22Rv1 (cell line): Measurements from ENCODE around the gene NHERF1.

Experiments
- H3K27ac ChIP-seq: fragments of 450-650 bp; 2 replicates; pipeline ENCODE4 v1.5.1; 2017
- CTCF ChIP-seq: fragments of 450-650 bp; IDR thresholded peaks from 2 replicates; pipeline ENCODE4 v1.5.1; 2017; ENCODE audit warnings: mild to moderate bottlenecking
- ZFX ChIP-seq: fragments of 450-650 bp; IDR thresholded peaks from 2 replicates; pipeline ENCODE4 v1.6.1; 2017; ENCODE audit warnings: antibody characterized with exemption, borderline replicate concordance

NHERF1 gene

DNA sequence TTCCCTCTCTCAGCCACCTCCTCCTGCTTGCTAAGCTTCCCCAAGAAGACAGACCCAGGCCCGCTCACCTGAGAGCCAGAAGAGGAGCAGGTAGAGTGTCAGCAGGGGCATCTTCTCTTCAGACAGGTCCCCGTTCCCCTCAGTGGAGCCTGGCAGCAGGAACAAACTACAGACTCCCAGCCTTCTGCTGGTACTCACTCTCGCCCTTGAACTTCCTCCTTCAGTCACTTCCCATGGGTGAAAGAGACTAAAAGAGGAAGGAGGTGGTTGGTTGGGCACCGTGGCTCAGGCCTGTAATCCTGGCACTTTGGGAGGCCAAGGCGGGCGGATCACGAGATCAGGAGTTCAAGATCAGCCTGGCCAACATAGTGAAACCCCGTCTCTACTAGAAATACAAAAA lies 35.7 kb upstream of the NHERF1 start, which contains the start of gene CD300LF:
CD300LF (minus strand) TSS at position 168 of the 400 bp plus-strand sequence; CDS start at position 111, 57 bp downstream.
- no peak within 1 kb of the TSS for H3K27ac ChIP-seq
- TF ChIP-seq ZFX, result no peak
- TF ChIP-seq CTCF, result no peak

- no peak overlapping the region for H3K27ac ChIP-seq
- TF ChIP-seq CTCF (no peak), ZFX (no peak)
These were observed 35.2 kb upstream of the NHERF1 start for GRCh38 chr17:74713171-74713755.

DNA sequence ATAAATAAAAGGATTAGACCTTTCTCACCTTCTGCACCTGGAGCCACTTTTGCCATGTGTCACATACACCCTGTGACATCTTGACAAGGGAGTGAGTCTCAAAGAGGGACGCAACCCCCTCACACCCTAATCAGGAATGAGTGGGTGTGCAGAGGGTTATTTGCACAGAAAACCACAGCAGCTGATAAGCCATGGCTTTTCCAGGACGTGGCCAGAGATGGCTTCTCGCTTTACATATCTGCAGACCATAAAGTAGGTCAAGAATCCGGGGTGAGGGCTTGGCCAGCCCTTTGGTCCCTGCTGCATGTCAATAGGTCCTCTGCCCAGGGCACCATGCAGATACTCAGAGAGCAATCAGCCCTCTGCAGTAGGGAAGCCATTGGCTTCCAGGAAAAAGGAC lies 33.3 kb upstream of the NHERF1 start:
- no peak overlapping the region for H3K27ac ChIP-seq
- TF ChIP-seq CTCF (no peak), ZFX (no peak)

DNA sequence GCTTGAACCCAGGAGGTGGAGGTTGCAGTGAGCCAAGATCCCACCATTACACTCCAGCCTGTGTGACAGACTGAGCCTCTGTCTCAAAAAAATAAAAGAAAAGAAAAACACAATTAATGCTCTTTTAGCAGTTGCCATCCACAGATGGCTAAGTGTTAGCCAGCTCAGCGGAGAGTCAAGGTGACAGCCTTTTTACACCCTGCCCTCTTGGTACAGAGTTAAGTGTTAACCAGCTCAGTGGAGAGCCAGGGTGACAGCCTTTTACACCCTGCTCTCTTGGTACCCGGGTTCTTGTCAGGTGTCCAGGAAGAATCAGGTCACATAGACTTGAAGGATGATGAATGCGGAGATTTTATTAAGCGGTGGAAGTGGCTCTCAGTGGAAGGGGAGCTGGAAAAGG lies 27.9 kb upstream of the NHERF1 start:
- no peak for TF ChIP-seq CTCF
- TF ChIP-seq ZFX, result no peak
- H3K27ac ChIP-seq, result no peak overlapping the region

DNA sequence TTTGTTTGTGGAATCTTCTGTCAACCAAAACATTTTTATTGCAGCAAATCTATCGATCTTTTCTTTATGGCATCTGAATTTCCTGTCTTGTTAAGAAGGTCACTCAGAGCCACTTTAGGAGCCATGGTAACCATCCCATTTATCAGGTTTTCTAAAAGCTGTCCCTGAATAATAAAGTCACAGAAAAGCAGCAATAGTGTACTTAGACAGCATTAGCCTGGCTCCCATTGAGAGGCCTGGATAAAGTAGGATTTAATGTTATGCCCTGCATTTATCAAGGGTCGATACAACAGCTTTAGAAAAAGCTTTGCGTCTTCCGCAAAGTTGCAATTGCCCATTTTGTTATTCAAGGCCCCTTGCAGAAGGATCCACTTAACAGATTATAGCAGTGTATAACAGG lies 25.6 kb upstream of the NHERF1 start:
- no peak overlapping the region for H3K27ac ChIP-seq
- TF ChIP-seq ZFX (no peak), CTCF (no peak)

DNA sequence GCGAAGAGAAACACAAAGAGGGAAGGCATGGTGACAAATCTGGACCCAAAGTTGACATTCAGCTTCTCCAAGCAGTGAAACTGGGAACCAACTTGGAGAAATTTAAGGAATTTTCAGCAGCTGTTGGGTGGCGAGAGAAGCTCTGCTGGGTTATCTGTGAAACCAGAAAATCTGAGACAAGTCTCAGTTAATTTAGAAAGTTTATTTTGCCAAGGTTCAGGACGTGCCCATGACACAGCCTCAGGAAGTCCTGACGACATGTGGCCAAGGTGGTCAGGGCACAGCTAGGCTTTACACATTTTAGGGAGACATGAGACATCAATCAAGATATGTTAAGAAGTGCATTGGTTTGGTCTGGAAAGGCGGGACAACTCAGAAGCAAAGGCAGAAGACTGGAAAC lies 24.5 kb upstream of the NHERF1 start:
- H3K27ac ChIP-seq, result no peak overlapping the region
- TF ChIP-seq CTCF (no peak), ZFX (no peak)

DNA sequence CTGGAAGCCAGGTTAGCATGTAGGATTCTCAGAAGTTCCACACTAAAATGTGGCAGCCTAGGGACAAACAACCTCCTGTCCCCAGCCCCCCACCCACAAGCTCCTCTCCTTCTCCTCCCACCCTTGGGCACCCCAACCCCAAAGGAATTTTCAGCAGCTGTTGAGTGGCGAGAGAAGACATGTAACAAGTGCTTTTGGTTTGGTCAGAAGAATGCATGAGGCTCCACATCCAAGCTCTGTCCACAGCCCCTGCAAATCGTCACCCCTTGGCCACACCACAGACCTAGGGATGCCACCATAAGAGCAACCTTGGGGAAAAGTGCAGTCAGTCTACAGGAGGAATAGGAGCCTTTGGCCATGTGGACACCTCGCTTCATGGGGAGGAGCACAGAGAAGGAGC lies 23.3 kb upstream of the NHERF1 start:
- H3K27ac ChIP-seq, result no peak overlapping the region
- TF ChIP-seq CTCF, result no peak
